ENCODE data around the gene ZNF35.

The ZNF35 gene

GRCh38 chr3:44685128-44685800 is 36.7 kb downstream of the ZNF35 start:
- peak; percentile 75 for DNase-seq

GRCh38 chr3:44687898-44688297 is 39.4 kb downstream of the ZNF35 start:
- DNase-seq = no peak
